A673 (cell line): ENCODE results near the gene KCNT2. TPM values are rescaled to one million over a fixed set of nuclear protein-coding genes. Genes with fewer than 3 reads are reported as not detected.

Experiments
- BruUV-seq: library from RNA; stranded (reverse); fragments of 400-500 nt; replicated peaks from 2 replicates; lab custom pipeline; 2021; lab: Mats Ljungman, UMichigan
- CTCF ChIA-PET: fragments of 300-600 bp; sonication (Branson Sonifier 250); formaldehyde crosslinking; loops from one replicate; lab custom pipeline; 2022; ENCODE audit warnings: antibody characterized with exemption; lab: Charles Lee
- POLR2A ChIA-PET: fragments of 300-600 bp; sonication (Branson Sonifier 250); formaldehyde crosslinking; loops from one replicate; lab custom pipeline; 2022; ENCODE audit warnings: antibody characterized with exemption; ENCODE audit not compliant: low non-redundant PET; lab: Charles Lee
- DNase-seq: peaks from one replicate; pipeline ENCODE4 v3.0.0-alpha.2; 2015; ENCODE audit warnings: low spot score
- H3K27ac ChIP-seq: fragments of 200-600 bp; sonication (generic); 2 replicates; pipeline ENCODE4 v1.5.1; 2016; ENCODE audit warnings: mixed run types, low read depth, mild to moderate bottlenecking, mixed read lengths, antibody characterized with exemption, low read length; ENCODE audit not compliant: poor library complexity, severe bottlenecking
- H3K27me3 ChIP-seq: fragments of 200-600 bp; sonication (generic); replicated peaks from 2 replicates; pipeline ENCODE4 v1.6.1; 2017; ENCODE audit warnings: mixed run types, low read depth, mild to moderate bottlenecking, mixed read lengths, antibody characterized with exemption, low read length; ENCODE audit not compliant: insufficient read depth, poor library complexity
- H3K36me3 ChIP-seq: fragments of 200-600 bp; sonication (generic); 2 replicates; pipeline ENCODE4 v1.6.1; 2016; ENCODE audit warnings: mixed run types, mild to moderate bottlenecking, mixed read lengths, antibody characterized with exemption, low read length; ENCODE audit not compliant: insufficient read depth, poor library complexity, severe bottlenecking
- H3K4me1 ChIP-seq: fragments of 200-600 bp; sonication (generic); 2 replicates; pipeline ENCODE4 v1.6.1; 2017; ENCODE audit warnings: mixed run types, mild to moderate bottlenecking, mixed read lengths, antibody characterized with exemption, low read length; ENCODE audit not compliant: insufficient read depth, poor library complexity, severe bottlenecking
- H3K4me3 ChIP-seq: fragments of 200-600 bp; sonication (generic); 2 replicates; pipeline ENCODE4 v1.5.1; 2016; ENCODE audit warnings: low read depth, mixed run types, mild to moderate bottlenecking, mixed read lengths, low read length; ENCODE audit not compliant: poor library complexity, severe bottlenecking
- H3K9me3 ChIP-seq: fragments of 200-600 bp; sonication (generic); 2 replicates; pipeline ENCODE4 v1.6.1; 2016; ENCODE audit warnings: mixed run types, low read depth, mild to moderate bottlenecking, mixed read lengths, antibody characterized with exemption, low read length; ENCODE audit not compliant: poor library complexity, severe bottlenecking
- CTCF ChIP-seq: fragments of 300-800, 200-600 bp; sonication (generic); conservative IDR thresholded peaks from 2 replicates; pipeline ENCODE4 v1.5.1; 2017; ENCODE audit warnings: low read depth, mild to moderate bottlenecking, antibody characterized with exemption, low read length, moderate library complexity, mixed read lengths
- EZH2 ChIP-seq: fragments of 200-600 bp; sonication (generic); IDR thresholded peaks from 2 replicates; pipeline ENCODE4 v1.6.1; 2017; ENCODE audit warnings: borderline replicate concordance, low read depth, mild to moderate bottlenecking, mixed read lengths, antibody characterized with exemption, low read length; ENCODE audit not compliant: poor library complexity, severe bottlenecking
- intact Hi-C: fragments of 100-400 bp; cut with micrococcal nuclease; formaldehyde crosslinking; loops from one replicate; pipeline ENCODE4 v1.10.0; 2022; ENCODE audit not compliant: unreplicated experiment
- total RNA-seq: library from RNA; stranded (reverse); gene quantifications from 2 replicates; pipeline ENCODE4 v1.2.3, GENCODE V29; 2021

Gene KCNT2
- total RNA-seq, 1 experiment from 2014 or later = 1.2 TPM

- no peaks in the 10 kb centered on the region for H3K4me1 ChIP-seq
- H3K27me3 ChIP-seq = peaks cover 6% of the 10 kb centered on the region
- H3K36me3 ChIP-seq = no peaks in the 10 kb centered on the region
- CTCF ChIA-PET = no interaction called here
- POLR2A ChIA-PET = no interaction called here
- DNase-seq = no peak
- TF ChIP-seq EZH2 (no peak), CTCF (no peak)
- no peaks in the 10 kb centered on the region for H3K9me3 ChIP-seq
- intact Hi-C loops = no loop called here
- no peak overlapping the region for H3K4me3 ChIP-seq
- H3K27ac ChIP-seq = no peak overlapping the region
- BruUV-seq = no TSS peak
Observed at GRCh38 chr1:196214866-196215265, 393.4 kb downstream of the KCNT2 start.

GRCh38 chr1:196209983-196210382 lies 398.3 kb downstream of the KCNT2 start:
- Histone ChIP-seq H3K36me3 (no peaks in the 10 kb centered on the region), H3K27me3 (peaks cover 13% of the 10 kb centered on the region), H3K4me3 (no peak overlapping the region), H3K9me3 (no peaks in the 10 kb centered on the region), H3K4me1 (no peaks in the 10 kb centered on the region), H3K27ac (no peak overlapping the region)
- intact Hi-C loops = no loop called here
- no peak for DNase-seq
- CTCF ChIA-PET = no interaction called here
- POLR2A ChIA-PET = interaction anchor here (0.6 kb wide), 1 partner anchor 436 kb away, joined by 3 read pairs; no protein-coding TSS in a partner anchor
- no TSS peak for BruUV-seq
- TF ChIP-seq EZH2 = no peak
- no peak for TF ChIP-seq CTCF

- no peaks in the 10 kb centered on the region for H3K36me3 ChIP-seq
- no peak overlapping the region for H3K27ac ChIP-seq
- no peak for TF ChIP-seq CTCF
- BruUV-seq = no TSS peak
- no peak for DNase-seq
- H3K9me3 ChIP-seq = no peaks in the 10 kb centered on the region
- no peak overlapping the region for H3K4me3 ChIP-seq
- no peaks in the 10 kb centered on the region for H3K4me1 ChIP-seq
- CTCF ChIA-PET = no interaction called here
- intact Hi-C loops = no loop called here
- H3K27me3 ChIP-seq = peaks cover 11% of the 10 kb centered on the region
- POLR2A ChIA-PET = no interaction called here
Observed at GRCh38 chr1:196209265-196209664, 399.0 kb downstream of the KCNT2 start.
